Panc1 (cell line): Measurements from ENCODE around the gene DDA1. TPM values are rescaled to one million over a fixed set of nuclear protein-coding genes. Genes with fewer than 3 reads are reported as not detected.

Experiments
- ATAC-seq: fragments of 200-7000 bp; cut with Tn5 transposase; 2 replicates; pipeline ENCODE4 v1.9.1; 2020; ENCODE audit warnings: mild to moderate bottlenecking, moderate library complexity
- BruUV-seq: library from RNA; stranded (reverse); fragments of 400-500 nt; replicated peaks from 2 replicates; lab custom pipeline; 2021; lab: Mats Ljungman, UMichigan
- CTCF ChIA-PET: fragments of 300-600 bp; sonication (Branson Sonifier 250); formaldehyde crosslinking; loops from one replicate; lab custom pipeline; 2022; ENCODE audit warnings: antibody characterized with exemption; lab: Charles Lee
- POLR2A ChIA-PET: fragments of 300-600 bp; sonication (Branson Sonifier 250); formaldehyde crosslinking; loops from one replicate; lab custom pipeline; 2022; ENCODE audit warnings: antibody characterized with exemption; lab: Charles Lee
- DNase-seq: peaks from one replicate; pipeline ENCODE4 v3.0.0-alpha.2; 2010; ENCODE audit warnings: low read depth, low spot score
- H3K27ac ChIP-seq: 2 replicates; pipeline ENCODE4 v1.5.1; 2011; ENCODE audit warnings: mild to moderate bottlenecking, low read length, inconsistent platforms
- H3K27me3 ChIP-seq: fragments of 200-500 bp; sonication (Bioruptor generic); 2 replicates; pipeline ENCODE4 v1.6.0; 2014; ENCODE audit warnings: low read length, inconsistent platforms; ENCODE audit not compliant: control insufficient read depth, insufficient read depth
- H3K36me3 ChIP-seq: fragments of 200-500 bp; sonication (Bioruptor generic); 2 replicates; pipeline ENCODE4 v1.5.1; 2014; ENCODE audit warnings: inconsistent platforms, mild to moderate bottlenecking, low read length, moderate library complexity; ENCODE audit not compliant: control insufficient read depth, insufficient read depth
- H3K4me1 ChIP-seq: 2 replicates; pipeline ENCODE4 v1.5.1; 2011; ENCODE audit warnings: inconsistent platforms, mild to moderate bottlenecking, low read length, moderate library complexity; ENCODE audit not compliant: control insufficient read depth, insufficient read depth
- H3K4me3 ChIP-seq, 2 experiments: 2 replicates each; pipeline ENCODE4 v1.5.1; 2011 to 2012; ENCODE audit warnings: low read depth in 2 of 2, low read length in 2 of 2, mild to moderate bottlenecking in 2 of 2, inconsistent platforms in 1 of 2, moderate library complexity in 1 of 2
- H3K9me3 ChIP-seq: fragments of 200-500 bp; sonication (Bioruptor generic); 2 replicates; pipeline ENCODE4 v1.5.1; 2014; ENCODE audit warnings: low read depth, mild to moderate bottlenecking, inconsistent platforms, low read length, moderate library complexity; ENCODE audit not compliant: control insufficient read depth, insufficient read depth
- CTCF ChIP-seq: fragments of 450-650 bp; IDR thresholded peaks from 2 replicates; pipeline ENCODE4 v1.5.1; 2017; ENCODE audit warnings: mild to moderate bottlenecking
- POLR2AphosphoS5 ChIP-seq: IDR thresholded peaks from 2 replicates; pipeline ENCODE4 v1.6.1; 2012; ENCODE audit warnings: mild to moderate bottlenecking, low read depth, low read length, moderate library complexity
- SIN3A ChIP-seq: IDR thresholded peaks from 2 replicates; pipeline ENCODE4 v1.6.1; 2012; ENCODE audit warnings: low read depth, mild to moderate bottlenecking, low read length, moderate library complexity, borderline replicate concordance; ENCODE audit not compliant: insufficient read depth
- TCF7L2 ChIP-seq: IDR thresholded peaks from 2 replicates; pipeline ENCODE4 v1.6.1; 2011; ENCODE audit warnings: mild to moderate bottlenecking, low read depth, low read length, inconsistent platforms
- in situ Hi-C: cut with HindIII; loops from 2 replicates; pipeline ENCODE4 v1.10.0; 2016; ENCODE audit warnings: low sequenced_read_pairs, low pct_unique_long_range_greater_than_20kb
- intact Hi-C: fragments of 100-400 bp; cut with micrococcal nuclease; formaldehyde crosslinking; loops from one replicate; pipeline ENCODE4 v1.10.0; 2022; ENCODE audit not compliant: unreplicated experiment
- total RNA-seq: library from RNA; stranded (reverse); gene quantifications from one replicate; pipeline ENCODE4 v1.2.1, GENCODE V29; 2021; ENCODE audit not compliant: unreplicated experiment
- TF ChIP-seq, protein P1 (sequence below), 2 experiments: IDR thresholded peaks; 2 replicates each; pipeline ENCODE4 v1.6.1; 2011 to 2012; ENCODE audit warnings: low read depth in 2 of 2, control low read depth in 1 of 2, low read length in 1 of 2, mild to moderate bottlenecking in 1 of 2, moderate library complexity in 1 of 2; ENCODE audit not compliant: insufficient read depth in 1 of 2

Gene DDA1
- total RNA-seq, 1 experiment from 2014 or later: 56.0 TPM

DNA sequence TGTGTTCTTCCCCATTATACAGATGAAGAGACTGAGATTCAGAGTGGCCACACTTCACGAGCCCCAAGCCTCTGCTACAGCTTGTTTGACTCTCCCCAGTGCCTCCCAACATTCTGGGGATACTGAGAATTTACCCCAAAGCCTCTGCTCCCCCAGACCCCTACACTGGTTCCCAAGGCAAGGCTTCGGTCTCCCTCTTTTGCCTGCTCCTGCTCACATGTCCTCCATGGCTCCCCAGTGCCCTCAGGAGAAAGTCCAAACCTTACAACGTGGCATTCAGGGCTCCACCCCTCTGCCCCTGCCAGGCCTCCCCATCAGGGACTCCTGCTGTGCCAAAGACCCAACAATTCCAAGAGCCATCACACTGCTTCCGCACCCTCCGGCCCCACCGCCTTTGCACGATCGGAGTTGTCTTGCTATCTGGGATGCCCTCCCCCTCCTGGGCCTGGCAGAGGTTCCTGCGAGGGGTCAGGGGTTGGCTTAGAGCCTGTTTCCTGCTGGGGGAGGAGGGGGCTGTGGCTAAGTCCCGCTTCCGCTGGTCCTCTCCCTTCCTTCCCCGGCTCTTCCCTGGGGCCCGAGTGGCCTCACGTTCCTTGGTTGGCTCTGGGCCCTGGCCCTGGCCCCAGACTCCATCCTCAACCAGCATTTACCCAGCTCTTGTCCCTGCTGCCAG is 43.4 kb downstream of the DDA1 start:
- DNase-seq (no peak), ATAC-seq (peak; percentile 33; the same call in 1 of the 2 replicates)
- TF ChIP-seq POLR2AphosphoS5 (no peak), CTCF (no peak), SIN3A (no peak), TCF7L2 (no peak)
- POLR2A ChIA-PET: no interaction called here
- intact Hi-C loops: no loop called here
- Histone ChIP-seq H3K36me3 (no peaks in the 10 kb centered on the region), H3K4me1 (no peaks in the 10 kb centered on the region), H3K4me3 (no peak overlapping the region), H3K27ac (no peak overlapping the region), H3K27me3 (no peaks in the 10 kb centered on the region), H3K9me3 (no peaks in the 10 kb centered on the region)
- CTCF ChIA-PET: no interaction called here
- in situ Hi-C loops: no loop called here
- no TSS peak for BruUV-seq

DNA sequence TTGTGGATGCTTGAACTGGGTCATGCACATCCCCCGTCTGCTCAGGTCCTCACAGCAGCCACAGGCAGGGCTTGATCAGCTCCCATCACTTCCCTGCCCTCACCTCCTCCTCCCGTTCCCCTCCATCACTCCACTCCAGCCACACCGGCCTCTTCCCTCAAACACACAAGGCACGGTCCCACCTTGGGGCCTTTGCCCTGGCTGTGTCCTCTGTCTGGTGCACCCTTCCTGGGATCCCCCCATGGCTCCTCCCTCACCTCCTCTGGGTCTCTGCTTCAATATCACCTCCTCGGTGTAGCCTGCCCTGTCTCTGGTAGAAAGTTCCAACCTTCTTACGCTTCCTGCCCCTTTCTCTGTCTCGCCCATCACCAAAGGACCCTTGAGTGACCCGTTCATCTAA is 44.0 kb downstream of the DDA1 start:
- CTCF ChIA-PET: no interaction called here
- ATAC-seq (0 out of 2 replicates have a peak, but pooled peaks have one; percentile 9), DNase-seq (no peak)
- TF ChIP-seq, protein P1, sequence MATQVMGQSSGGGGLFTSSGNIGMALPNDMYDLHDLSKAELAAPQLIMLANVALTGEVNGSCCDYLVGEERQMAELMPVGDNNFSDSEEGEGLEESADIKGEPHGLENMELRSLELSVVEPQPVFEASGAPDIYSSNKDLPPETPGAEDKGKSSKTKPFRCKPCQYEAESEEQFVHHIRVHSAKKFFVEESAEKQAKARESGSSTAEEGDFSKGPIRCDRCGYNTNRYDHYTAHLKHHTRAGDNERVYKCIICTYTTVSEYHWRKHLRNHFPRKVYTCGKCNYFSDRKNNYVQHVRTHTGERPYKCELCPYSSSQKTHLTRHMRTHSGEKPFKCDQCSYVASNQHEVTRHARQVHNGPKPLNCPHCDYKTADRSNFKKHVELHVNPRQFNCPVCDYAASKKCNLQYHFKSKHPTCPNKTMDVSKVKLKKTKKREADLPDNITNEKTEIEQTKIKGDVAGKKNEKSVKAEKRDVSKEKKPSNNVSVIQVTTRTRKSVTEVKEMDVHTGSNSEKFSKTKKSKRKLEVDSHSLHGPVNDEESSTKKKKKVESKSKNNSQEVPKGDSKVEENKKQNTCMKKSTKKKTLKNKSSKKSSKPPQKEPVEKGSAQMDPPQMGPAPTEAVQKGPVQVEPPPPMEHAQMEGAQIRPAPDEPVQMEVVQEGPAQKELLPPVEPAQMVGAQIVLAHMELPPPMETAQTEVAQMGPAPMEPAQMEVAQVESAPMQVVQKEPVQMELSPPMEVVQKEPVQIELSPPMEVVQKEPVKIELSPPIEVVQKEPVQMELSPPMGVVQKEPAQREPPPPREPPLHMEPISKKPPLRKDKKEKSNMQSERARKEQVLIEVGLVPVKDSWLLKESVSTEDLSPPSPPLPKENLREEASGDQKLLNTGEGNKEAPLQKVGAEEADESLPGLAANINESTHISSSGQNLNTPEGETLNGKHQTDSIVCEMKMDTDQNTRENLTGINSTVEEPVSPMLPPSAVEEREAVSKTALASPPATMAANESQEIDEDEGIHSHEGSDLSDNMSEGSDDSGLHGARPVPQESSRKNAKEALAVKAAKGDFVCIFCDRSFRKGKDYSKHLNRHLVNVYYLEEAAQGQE (IDR thresholded peaks at IDR 0.05; ENCODE audit: insufficient read depth in 1 of 2, low read depth in 2 of 2, low read length in 1 of 2): no peak
- TF ChIP-seq POLR2AphosphoS5 (no peak), SIN3A (no peak), CTCF (no peak), TCF7L2 (no peak)
- intact Hi-C loops (no loop called here), in situ Hi-C loops (no loop called here)
- H3K4me3 ChIP-seq: no peak overlapping the region
- H3K27ac ChIP-seq: no peak overlapping the region
- POLR2A ChIA-PET: no interaction called here
- H3K36me3 ChIP-seq: no peaks in the 10 kb centered on the region
- no peaks in the 10 kb centered on the region for H3K9me3 ChIP-seq
- no TSS peak for BruUV-seq
- H3K4me1 ChIP-seq: no peaks in the 10 kb centered on the region
- H3K27me3 ChIP-seq: no peaks in the 10 kb centered on the region
